Measurements from ENCODE around the gene KCNH3.
"Not testable (repeated sequence)": the region's sequence is repeated elsewhere in the genome, so short reads cannot be mapped to it uniquely, and the experiment has no call there.

The KCNH3 gene

DNA sequence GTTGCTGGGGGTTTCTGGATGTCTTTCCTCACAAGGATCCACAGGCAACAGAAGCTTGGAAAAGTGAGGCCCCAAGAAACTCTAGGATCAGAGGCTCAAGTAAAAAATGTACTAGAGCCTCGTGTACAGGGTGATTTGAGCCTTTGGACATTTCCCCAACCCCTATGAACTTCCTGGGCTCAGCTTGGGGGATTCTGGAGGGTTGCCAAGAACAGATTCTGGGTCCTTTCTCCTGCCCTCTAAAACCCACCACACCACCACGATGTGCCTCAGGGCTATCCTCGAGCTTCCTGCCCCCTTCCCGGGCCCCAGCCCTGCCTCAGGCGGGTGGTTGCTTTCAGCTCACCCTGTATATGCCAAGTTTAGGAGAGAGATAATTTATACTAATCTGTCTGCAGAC is 66.0 kb downstream of the KCNH3 start:
- DNase-seq (ENCODE audit: low read depth) = no peak
- TF ChIP-seq, protein P1, sequence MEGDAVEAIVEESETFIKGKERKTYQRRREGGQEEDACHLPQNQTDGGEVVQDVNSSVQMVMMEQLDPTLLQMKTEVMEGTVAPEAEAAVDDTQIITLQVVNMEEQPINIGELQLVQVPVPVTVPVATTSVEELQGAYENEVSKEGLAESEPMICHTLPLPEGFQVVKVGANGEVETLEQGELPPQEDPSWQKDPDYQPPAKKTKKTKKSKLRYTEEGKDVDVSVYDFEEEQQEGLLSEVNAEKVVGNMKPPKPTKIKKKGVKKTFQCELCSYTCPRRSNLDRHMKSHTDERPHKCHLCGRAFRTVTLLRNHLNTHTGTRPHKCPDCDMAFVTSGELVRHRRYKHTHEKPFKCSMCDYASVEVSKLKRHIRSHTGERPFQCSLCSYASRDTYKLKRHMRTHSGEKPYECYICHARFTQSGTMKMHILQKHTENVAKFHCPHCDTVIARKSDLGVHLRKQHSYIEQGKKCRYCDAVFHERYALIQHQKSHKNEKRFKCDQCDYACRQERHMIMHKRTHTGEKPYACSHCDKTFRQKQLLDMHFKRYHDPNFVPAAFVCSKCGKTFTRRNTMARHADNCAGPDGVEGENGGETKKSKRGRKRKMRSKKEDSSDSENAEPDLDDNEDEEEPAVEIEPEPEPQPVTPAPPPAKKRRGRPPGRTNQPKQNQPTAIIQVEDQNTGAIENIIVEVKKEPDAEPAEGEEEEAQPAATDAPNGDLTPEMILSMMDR (IDR thresholded peaks at IDR 0.05; ENCODE audit: insufficient read depth, low read depth, low read length, missing control alignments) = no peak
- H3K4me3 ChIP-seq (ENCODE audit: low read length) = no peak overlapping the region

DNA sequence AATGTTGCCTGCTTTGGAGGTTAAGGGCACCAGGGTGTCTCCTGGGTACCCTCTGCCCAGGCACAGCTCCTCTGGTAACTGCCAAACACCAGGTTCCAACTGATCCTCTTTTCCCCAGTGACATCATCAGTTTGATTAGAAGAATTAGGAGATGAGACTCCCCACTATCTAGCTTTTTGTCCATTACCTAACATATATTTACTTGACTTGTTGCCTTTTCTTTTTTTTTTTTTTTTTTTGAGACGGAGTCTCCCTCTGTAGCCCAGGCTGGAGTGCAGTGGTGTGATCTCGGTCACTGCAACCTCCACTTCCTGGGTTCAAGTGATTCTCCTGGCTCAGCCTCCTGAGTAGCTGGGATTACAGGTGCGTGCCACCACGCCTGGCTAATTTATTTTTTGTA is 66.7 kb downstream of the KCNH3 start, which contains the start of gene FAM186B:
FAM186B (minus strand) TSS at position 101 of the 400 bp plus-strand sequence. CDS start 162 bp downstream, outside the sequence.
- DNase-seq (ENCODE audit: low read depth); H3K4me3 ChIP-seq (ENCODE audit: low read length): not testable (repeated sequence)
